ENCODE data around the gene ARRDC1. TPM values are rescaled to one million over a fixed set of nuclear protein-coding genes. Genes with fewer than 3 reads are reported as not detected.
A peak's percentile ranks its signal among the peaks of the same experiment; 100 is the strongest.

Gene ARRDC1
- polyA plus RNA-seq, 1 of the 3 experiments (the other 2 are of a cell fraction), result 49.7 TPM

DNA sequence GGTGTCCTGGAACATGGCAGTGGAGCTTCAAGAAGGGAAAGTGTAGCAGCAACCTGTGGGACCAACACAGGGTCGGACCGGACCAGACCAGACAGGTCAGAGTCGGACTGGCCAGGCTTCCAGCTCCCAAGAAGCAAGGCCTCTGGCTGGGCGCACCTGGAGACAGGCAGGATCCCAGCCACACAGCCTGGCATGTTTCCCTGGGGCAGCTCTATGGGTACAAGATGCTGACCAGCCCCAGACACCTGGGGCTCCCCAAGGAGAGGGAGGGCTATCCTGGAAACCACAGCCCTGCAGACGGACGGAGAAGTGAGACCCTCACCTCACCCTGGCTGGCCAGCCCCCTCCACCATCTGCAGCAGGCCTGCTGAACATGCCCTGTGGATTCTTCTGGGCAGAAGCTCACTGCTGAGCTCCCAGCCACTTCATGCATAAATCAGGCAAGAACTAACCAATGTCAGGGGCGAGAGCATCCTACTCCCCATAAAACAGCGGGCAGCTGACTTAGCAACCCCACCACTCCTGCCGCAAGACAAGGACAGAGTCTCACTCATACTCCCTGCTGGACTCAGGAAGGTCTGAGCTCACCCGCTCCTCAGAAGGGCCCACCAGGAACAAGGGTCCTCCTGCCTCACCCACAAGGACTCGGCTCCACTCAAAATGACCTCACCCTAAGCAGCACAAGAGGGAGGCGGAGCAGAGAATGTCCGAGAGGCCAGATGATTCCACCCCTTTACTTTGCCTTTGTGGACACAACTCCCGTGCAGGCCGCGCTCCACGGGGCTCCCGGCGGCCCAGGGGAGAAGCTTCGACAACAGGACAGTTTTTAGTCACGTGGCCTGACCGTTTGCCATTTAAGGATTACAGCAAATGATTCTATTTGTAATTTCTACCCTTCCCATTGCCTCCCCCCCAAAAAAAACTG, 23.9 kb upstream of the ARRDC1 start:
- Histone ChIP-seq H3K27me3 (ENCODE audit: insufficient read depth) (no peaks in the 10 kb centered on the region), H3K4me3 (ENCODE audit: low read depth in 2 of 2, low read length in 1 of 2) (no peak overlapping the region), H3K36me3 (replicated peaks in 1 of 2; ENCODE audit: control insufficient read depth in 1 of 2, insufficient read depth in 2 of 2, low read length in 1 of 2) (peaks cover 6 to 52% of the 10 kb centered on the region in 2 experiments), H3K9me3 (no peaks in the 10 kb centered on the region), H3K4me2 (no peak overlapping the region), H3K9ac (no peak overlapping the region), H2AFZ (ENCODE audit: low read depth) (no peak overlapping the region), H3K4me1 (ENCODE audit: control insufficient read depth in 1 of 2, insufficient read depth in 2 of 2, low read depth in 1 of 2, low read length in 1 of 2) (peaks cover 6 to 14% of the 10 kb centered on the region in 2 experiments; a peak in 3 of 4 replicates), H3K79me2 (ENCODE audit: insufficient read depth) (peaks cover 20% of the 10 kb centered on the region), H4K20me1 (ENCODE audit: insufficient read depth) (no peaks in the 10 kb centered on the region), H3F3A (replicated peaks; ENCODE audit: insufficient read depth) (peaks cover 3% of the 10 kb centered on the region), H3K27ac (ENCODE audit: low read depth in 2 of 2, low read length in 1 of 2) (no peak overlapping the region), H3K9me2 (no peaks in the 10 kb centered on the region)
- 95% methylated on average over 17 of the region's 22 CpGs for WGBS (ENCODE audit: low lambda C conversion rate)
- TF ChIP-seq RXRA (IDR thresholded peaks at IDR 0.05; ENCODE audit: borderline replicate concordance, low read depth) (no peak), FOXJ3 (CRISPR knock-in tag; IDR thresholded peaks at IDR 0.05) (no peak), EZH2phosphoT487 (IDR thresholded peaks at IDR 0.05; ENCODE audit: borderline replicate concordance, low read depth) (no peak), FOSL2 (IDR thresholded peaks at IDR 0.05; ENCODE audit: borderline replicate concordance, low read depth) (no peak)
- ChIA-PET CTCF (interaction anchor here (1.0 to 4.0 kb wide), 6 partner anchors 10 to 295 kb away, joined by 3 to 27 read pairs (median 4); partner anchors contain the start of gene ZMYND19), POLR2A (interaction anchor here (0.7 kb wide), 1 partner anchor 10 kb away, joined by 8 read pairs; no protein-coding TSS in a partner anchor)
- no peak for DNase-seq

- POLR2A ChIA-PET, result no interaction called here
- Histone ChIP-seq H3K36me3 (replicated peaks in 1 of 2; ENCODE audit: control insufficient read depth in 1 of 2, insufficient read depth in 2 of 2, low read length in 1 of 2) (peaks cover 6 to 60% of the 10 kb centered on the region in 2 experiments), H3K9me2 (no peaks in the 10 kb centered on the region), H3K27ac (ENCODE audit: low read depth in 2 of 2, low read length in 1 of 2) (no peak overlapping the region; a peak in 1 of 4 replicates), H3K9ac (no peak overlapping the region), H3K27me3 (ENCODE audit: insufficient read depth) (no peaks in the 10 kb centered on the region), H3K79me2 (ENCODE audit: insufficient read depth) (peaks cover 12% of the 10 kb centered on the region), H3K4me1 (ENCODE audit: control insufficient read depth in 1 of 2, insufficient read depth in 2 of 2, low read depth in 1 of 2, low read length in 1 of 2) (peaks cover under 1 to 9% of the 10 kb centered on the region in 2 experiments; a peak in 3 of 4 replicates), H4K20me1 (ENCODE audit: insufficient read depth) (no peaks in the 10 kb centered on the region), H3F3A (replicated peaks; ENCODE audit: insufficient read depth) (peaks cover 3% of the 10 kb centered on the region), H2AFZ (ENCODE audit: low read depth) (no peak overlapping the region), H3K4me3 (ENCODE audit: low read depth in 2 of 2, low read length in 1 of 2) (no peak overlapping the region), H3K4me2 (no peak overlapping the region), H3K9me3 (no peaks in the 10 kb centered on the region)
- peak; percentile 50 for DNase-seq
- 84% methylated on average over 9 of the region's 20 CpGs for WGBS (ENCODE audit: low lambda C conversion rate)
- peak; percentile 54 for TF ChIP-seq RAD21 (IDR thresholded peaks at IDR 0.05; ENCODE audit: low read length)
- no peak for TF ChIP-seq NRF1 (IDR thresholded peaks at IDR 0.05; ENCODE audit: low read depth, low read length)
- peak; percentile 16; the same call in 1 of the 2 replicates for TF ChIP-seq SMC3 (IDR thresholded peaks at IDR 0.05; ENCODE audit: low read depth, low read length)
- peak; percentile 47 for TF ChIP-seq CTCF (IDR thresholded peaks at IDR 0.05)
- CTCF ChIA-PET, result interaction anchor here (1.0 to 1.1 kb wide), 4 partner anchors 10 to 296 kb away, joined by 3 to 4 read pairs (median 4); no protein-coding TSS in a partner anchor
Measured at GRCh38 chr9:137582286-137582860, 23.1 kb upstream of the ARRDC1 start.
